ENCODE data around the gene FLNB. TPM values are rescaled to one million over a fixed set of nuclear protein-coding genes. Genes with fewer than 3 reads are reported as not detected.
A peak's percentile ranks its signal among the peaks of the same experiment; 100 is the strongest.

FLNB gene
- total RNA-seq, 1 experiment from 2014 or later: 83.4 TPM

- Histone ChIP-seq H2BK15ac (ENCODE audit: low read depth, low read length) (no peak overlapping the region), H4K91ac (ENCODE audit: insufficient read length, low read depth, low read length) (no peak overlapping the region), H2BK120ac (ENCODE audit: low read depth, low read length, poor library complexity, severe bottlenecking) (no peak overlapping the region), H2AFZ (ENCODE audit: low read length) (no peak overlapping the region), H3K4me1 (ENCODE audit: insufficient read depth, low read length) (no peaks in the 10 kb centered on the region), H3K9ac (ENCODE audit: extremely low read depth, insufficient read length, low read length) (no peak overlapping the region), H3K14ac (ENCODE audit: insufficient read depth, low read length) (no peak overlapping the region), H3K9me3 (ENCODE audit: control insufficient read depth, low read depth, low read length) (no peaks in the 10 kb centered on the region), H2BK12ac (ENCODE audit: insufficient read length, low read depth, low read length) (no peak overlapping the region), H2BK5ac (ENCODE audit: insufficient read length, low read length) (no peak overlapping the region), H4K20me1 (ENCODE audit: control insufficient read depth, insufficient read depth, insufficient read length) (no peaks in the 10 kb centered on the region), H3K4me2 (ENCODE audit: insufficient read depth, insufficient read length, low read length) (no peak overlapping the region), H3K56ac (ENCODE audit: insufficient read length, low read depth, low read length) (no peak overlapping the region), H3K23ac (ENCODE audit: insufficient read length, low read depth, low read length) (no peak overlapping the region), H2AK5ac (ENCODE audit: insufficient read length, low read length) (no peak overlapping the region), H2BK20ac (ENCODE audit: low read depth, low read length, poor library complexity, severe bottlenecking) (no peak overlapping the region), H3K23me2 (ENCODE audit: insufficient read length, low read depth, low read length, poor library complexity, severe bottlenecking) (no peaks in the 10 kb centered on the region), H4K5ac (ENCODE audit: insufficient read length, low read depth, low read length) (no peak overlapping the region), H3K27ac (ENCODE audit: insufficient read length, low read depth, low read length) (no peak overlapping the region), H3K79me2 (ENCODE audit: insufficient read depth, low read length) (no peaks in the 10 kb centered on the region), H3K79me1 (ENCODE audit: insufficient read depth, low read depth, low read length, poor library complexity, severe bottlenecking) (no peaks in the 10 kb centered on the region), H3T11ph (ENCODE audit: low read length) (no peak overlapping the region), H3K4ac (ENCODE audit: low read depth, low read length) (no peak overlapping the region), H4K8ac (replicated peaks; ENCODE audit: insufficient read length, low read depth, low read length) (no peak overlapping the region), H3K18ac (ENCODE audit: insufficient read length, low read depth, low read length) (no peak overlapping the region), H3K27me3 (ENCODE audit: insufficient read depth, low read length) (no peaks in the 10 kb centered on the region)
- Mint-ChIP-seq H3K27me3 (ENCODE audit: low read depth) (no peaks in the 10 kb centered on the region), H3K36me3 (ENCODE audit: insufficient read depth in 1 of 3, low read depth in 3 of 3) (peaks cover 8 to 59% (median 44%) of the 10 kb centered on the region in 3 experiments), H3K4me3 (no peak overlapping the region), H3K27ac (no peak overlapping the region; a peak in 1 of 7 replicates), H3K4me1 (peaks cover 2 to 6% of the 10 kb centered on the region in 2 experiments), H3K9me3 (no peaks in the 10 kb centered on the region)
- TF ChIP-seq, protein P1, sequence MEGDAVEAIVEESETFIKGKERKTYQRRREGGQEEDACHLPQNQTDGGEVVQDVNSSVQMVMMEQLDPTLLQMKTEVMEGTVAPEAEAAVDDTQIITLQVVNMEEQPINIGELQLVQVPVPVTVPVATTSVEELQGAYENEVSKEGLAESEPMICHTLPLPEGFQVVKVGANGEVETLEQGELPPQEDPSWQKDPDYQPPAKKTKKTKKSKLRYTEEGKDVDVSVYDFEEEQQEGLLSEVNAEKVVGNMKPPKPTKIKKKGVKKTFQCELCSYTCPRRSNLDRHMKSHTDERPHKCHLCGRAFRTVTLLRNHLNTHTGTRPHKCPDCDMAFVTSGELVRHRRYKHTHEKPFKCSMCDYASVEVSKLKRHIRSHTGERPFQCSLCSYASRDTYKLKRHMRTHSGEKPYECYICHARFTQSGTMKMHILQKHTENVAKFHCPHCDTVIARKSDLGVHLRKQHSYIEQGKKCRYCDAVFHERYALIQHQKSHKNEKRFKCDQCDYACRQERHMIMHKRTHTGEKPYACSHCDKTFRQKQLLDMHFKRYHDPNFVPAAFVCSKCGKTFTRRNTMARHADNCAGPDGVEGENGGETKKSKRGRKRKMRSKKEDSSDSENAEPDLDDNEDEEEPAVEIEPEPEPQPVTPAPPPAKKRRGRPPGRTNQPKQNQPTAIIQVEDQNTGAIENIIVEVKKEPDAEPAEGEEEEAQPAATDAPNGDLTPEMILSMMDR (conservative IDR thresholded peaks at IDR 0.05): peak; percentile 97
- DNase-seq: peak; percentile 79
- WGBS (ENCODE audit: extremely low coverage, insufficient read length, low lambda C conversion rate): no CpG with 5 or more reads among the region's 16 CpGs
Observed at GRCh38 chr3:58167431-58168351, 159.5 kb downstream of the FLNB start.

Data from H9 (cell line).